ENCODE measurements around the gene FKBP4. TPM values are rescaled to one million over a fixed set of nuclear protein-coding genes. Genes with fewer than 3 reads are reported as not detected.

Gene FKBP4
- 27.4 and 54.6 TPM in 2 replicates for total RNA-seq

GRCh38 chr12:2794736-2795289 is at the start of gene FKBP4:
FKBP4 (plus strand) TSS chr12:2794970; CDS start chr12:2795140, 170 bp downstream.

GRCh38 chr12:2812290-2813213 is 17.8 kb downstream of the FKBP4 start, which contains the start of gene ITFG2:
ITFG2 (plus strand) TSS chr12:2812668; CDS start chr12:2812761, 93 bp downstream.

GRCh38 chr12:2834581-2835491 is 40.1 kb downstream of the FKBP4 start, which contains the start of gene NRIP2:
NRIP2 (minus strand) TSS chr12:2835035; CDS start chr12:2834983, 52 bp downstream.

Other genes starting within 250 kb of the FKBP4 start
- 9.8 and 12.9 TPM in 2 replicates for gene ITFG2, start 17.7 kb downstream of the FKBP4 start, total RNA-seq
- not detected in 2 replicates for gene NRIP2, start 40.1 kb downstream of the FKBP4 start, total RNA-seq
- not detected in 2 replicates for gene TEX52, start 62.1 kb downstream of the FKBP4 start, total RNA-seq
- 1.7 and 1.8 TPM in 2 replicates for gene FOXM1, start 82.2 kb downstream of the FKBP4 start, total RNA-seq
- 13.6 and 14.9 TPM in 2 replicates for gene RHNO1, start 82.3 kb downstream of the FKBP4 start, total RNA-seq
- gene TULP3, start 95.9 kb downstream of the FKBP4 start, total RNA-seq, result 22.3 and 22.8 TPM in 2 replicates
- 6.0 and 6.5 TPM in 2 replicates for gene TEAD4, start 164.4 kb downstream of the FKBP4 start, total RNA-seq